Measurements from ENCODE around the gene MPP2. TPM values are rescaled to one million over a fixed set of nuclear protein-coding genes. Genes with fewer than 3 reads are reported as not detected.
"Not testable (repeated sequence)": the region's sequence is repeated elsewhere in the genome, so short reads cannot be mapped to it uniquely, and the experiment has no call there.

Gene MPP2
- total RNA-seq, 2 donors from 2014 or later, result 11.9 to 15.6 TPM

- no peaks in the 10 kb centered on the region for H3K36me3 ChIP-seq
- no peak overlapping the region for H3K4me3 ChIP-seq
- TF ChIP-seq CTCF (IDR thresholded peaks at IDR 0.05), result no peak
- no peak for DNase-seq (ENCODE audit: low spot score)
- no peak overlapping the region for H3K27ac ChIP-seq
- no peaks in the 10 kb centered on the region for H3K9me3 ChIP-seq
- no peaks in the 10 kb centered on the region for H3K27me3 ChIP-seq
- peaks cover 0 to 40% of the 10 kb centered on the region in 2 donors for H3K4me1 ChIP-seq
Observed at GRCh38 chr17:43842975-43843325, 64.4 kb downstream of the MPP2 start.

GRCh38 chr17:43842091-43842974, 65.0 kb downstream of the MPP2 start:
- H3K27ac ChIP-seq; H3K27me3 ChIP-seq; H3K4me3 ChIP-seq; H3K9me3 ChIP-seq; H3K36me3 ChIP-seq; DNase-seq (ENCODE audit: low spot score): not testable (repeated sequence)
- H3K4me1 ChIP-seq, result peaks cover 0 to 40% of the 10 kb centered on the region in 2 donors

DNA sequence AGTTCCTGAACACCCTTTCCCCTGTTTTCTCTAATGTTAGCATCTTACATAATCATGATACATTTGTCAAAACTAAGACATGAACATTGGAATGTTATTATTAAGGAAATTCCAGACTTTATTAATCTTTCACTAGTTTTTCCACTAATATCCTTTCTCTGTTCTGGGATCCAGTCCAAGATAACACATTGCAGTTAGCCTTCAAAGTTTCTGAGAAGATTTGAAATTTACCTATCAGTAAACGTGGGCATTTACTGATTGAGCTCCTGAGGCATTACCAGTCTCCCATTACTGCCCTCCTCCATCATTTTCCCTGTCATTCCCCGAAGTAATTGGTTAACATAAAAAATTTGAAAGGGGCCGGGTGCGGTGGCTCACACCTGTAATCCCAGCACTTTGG, 66.1 kb downstream of the MPP2 start:
- Histone ChIP-seq H3K27ac (no peak overlapping the region), H3K9me3 (no peaks in the 10 kb centered on the region), H3K4me3 (no peak overlapping the region), H3K36me3 (no peaks in the 10 kb centered on the region), H3K27me3 (no peaks in the 10 kb centered on the region), H3K4me1 (peaks cover 0 to 31% of the 10 kb centered on the region in 2 donors)
- DNase-seq (ENCODE audit: low spot score), result no peak
- TF ChIP-seq CTCF (IDR thresholded peaks at IDR 0.05), result no peak

- Histone ChIP-seq H3K4me3 (no peak overlapping the region), H3K9me3 (no peaks in the 10 kb centered on the region), H3K36me3 (no peaks in the 10 kb centered on the region), H3K27me3 (no peaks in the 10 kb centered on the region), H3K27ac (no peak overlapping the region), H3K4me1 (peaks cover 0 to 26% of the 10 kb centered on the region in 2 donors)
- no peak for DNase-seq (ENCODE audit: low spot score)
- TF ChIP-seq CTCF (IDR thresholded peaks at IDR 0.05), result peak in 1 of 2 donors; percentile 48
Observed at GRCh38 chr17:43840814-43841213, 66.5 kb downstream of the MPP2 start.

- TF ChIP-seq CTCF (IDR thresholded peaks at IDR 0.05), result no peak
- Histone ChIP-seq H3K27me3 (no peaks in the 10 kb centered on the region), H3K36me3 (no peaks in the 10 kb centered on the region), H3K9me3 (no peaks in the 10 kb centered on the region), H3K27ac (no peak overlapping the region), H3K4me3 (no peak overlapping the region), H3K4me1 (peaks cover 0 to 25% of the 10 kb centered on the region in 2 donors)
- DNase-seq (ENCODE audit: low spot score), result no peak
Observed at GRCh38 chr17:43839670-43840108, 67.6 kb downstream of the MPP2 start.

DNA sequence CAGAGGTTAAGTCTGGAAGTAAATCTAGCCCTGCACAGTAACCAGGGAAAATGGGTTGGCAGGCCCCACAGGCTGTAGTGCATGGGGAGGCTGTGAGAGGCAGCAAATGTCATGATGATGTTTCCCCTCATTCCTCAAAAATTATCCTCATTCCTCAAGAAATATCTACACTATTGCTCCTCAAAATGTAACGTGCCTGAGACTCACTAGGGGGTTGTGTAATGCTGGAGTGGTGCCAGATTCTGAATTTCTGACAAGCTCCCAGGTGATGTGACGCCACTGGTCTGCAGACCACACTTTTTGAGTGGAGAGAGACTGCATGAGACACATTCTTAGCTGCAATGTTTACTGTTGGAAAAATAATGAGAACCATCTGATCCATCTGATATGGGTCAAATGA, 73.2 kb downstream of the MPP2 start:
- Histone ChIP-seq H3K4me1 (peaks cover 0 to 45% of the 10 kb centered on the region in 2 donors), H3K9me3 (no peaks in the 10 kb centered on the region), H3K27ac (peak overlapping the region in 1 of 2 donors; percentile 91), H3K27me3 (no peaks in the 10 kb centered on the region), H3K36me3 (peaks cover 23% of the 10 kb centered on the region), H3K4me3 (no peak overlapping the region)
- TF ChIP-seq CTCF (IDR thresholded peaks at IDR 0.05), result no peak
- DNase-seq (ENCODE audit: low spot score), result no peak

Data from right atrium auricular region (tissue), 2 donors.